Body of pancreas (tissue), 4 donors: Measurements from ENCODE around the gene RAC2. TPM values are rescaled to one million over a fixed set of nuclear protein-coding genes. Genes with fewer than 3 reads are reported as not detected.
"Not testable (repeated sequence)": the region's sequence is repeated elsewhere in the genome, so short reads cannot be mapped to it uniquely, and the experiment has no call there.

Experiments
- ATAC-seq: fragments of 150-250 bp; one replicate; pipeline ENCODE4 v1.9.1; 2016
- DNase-seq, 4 donors: peaks; one replicate each; pipeline ENCODE4 v3.0.0-alpha.2; 2019
- H3K27ac ChIP-seq, 4 donors: fragments of 200-600 bp; sonication (generic); 1 replicate in 3 of 4; 2 replicates in 1 of 4; pipeline versions ENCODE4 v1.5.1 to v1.6.1; 2016 to 2019; ENCODE audit warnings: mild to moderate bottlenecking in 1 of 4, mixed read lengths in 1 of 4, moderate library complexity in 1 of 4
- H3K27me3 ChIP-seq, 2 donors: fragments of 200-600 bp; sonication (generic); one replicate each; pipeline ENCODE4 v1.6.0; 2016; ENCODE audit warnings: mild to moderate bottlenecking in 1 of 2
- H3K36me3 ChIP-seq, 2 donors: fragments of 200-600 bp; sonication (generic); replicated peaks in 1 of 2; 2 replicates each; pipeline ENCODE4 v1.5.1; 2016; ENCODE audit warnings: low read depth in 2 of 2; ENCODE audit not compliant: insufficient read depth in 1 of 2
- H3K4me1 ChIP-seq: fragments of 200-600 bp; sonication (generic); one replicate; pipeline ENCODE4 v1.6.0; 2016
- H3K4me3 ChIP-seq, 2 donors: fragments of 200-600 bp; sonication (generic); 1 replicate in 1 of 2; 2 replicates in 1 of 2; pipeline ENCODE4 v1.5.1; 2016 to 2019
- H3K9me3 ChIP-seq, 3 donors: fragments of 200-600 bp; sonication (generic); 1 replicate in 2 of 3; 2 replicates in 1 of 3; pipeline ENCODE4 v1.5.1; 2016
- POLR2A ChIP-seq, 3 donors: fragments of 450-650 bp; IDR thresholded peaks; one replicate each; pipeline ENCODE4 v1.6.1; 2016; ENCODE audit warnings: antibody characterized with exemption in 3 of 3, mild to moderate bottlenecking in 2 of 3
- WGBS, 2 donors: methylation state at CpG; one replicate each; pipeline ENCODE4 v1.1.5; 2017; 5-methylcytosine and 5-hydroxymethylcytosine counted together
- intact Hi-C: fragments of 100-400 bp; cut with DNase I; formaldehyde crosslinking; loops from one replicate; pipeline ENCODE4 v1.15.1; 2023
- total RNA-seq, 2 donors: library from RNA; depleted of rRNA; stranded (reverse); fragments of >200 nt; gene quantifications; one replicate each; pipeline ENCODE4 v1.1.0, GENCODE V29; 2016
- TF ChIP-seq, protein P1 (sequence below), 7 experiments: fragments of 450-650 bp in 4 of 7; fragments of 200-600 bp in 3 of 7; sonication (generic) in 3 of 7; IDR thresholded peaks; one replicate each; pipeline ENCODE4 v1.5.1; 2016 to 2019; ENCODE audit warnings: antibody characterized with exemption in 7 of 7

Gene RAC2
- total RNA-seq, 2 donors from 2014 or later, result 4.3 to 4.9 TPM

DNA sequence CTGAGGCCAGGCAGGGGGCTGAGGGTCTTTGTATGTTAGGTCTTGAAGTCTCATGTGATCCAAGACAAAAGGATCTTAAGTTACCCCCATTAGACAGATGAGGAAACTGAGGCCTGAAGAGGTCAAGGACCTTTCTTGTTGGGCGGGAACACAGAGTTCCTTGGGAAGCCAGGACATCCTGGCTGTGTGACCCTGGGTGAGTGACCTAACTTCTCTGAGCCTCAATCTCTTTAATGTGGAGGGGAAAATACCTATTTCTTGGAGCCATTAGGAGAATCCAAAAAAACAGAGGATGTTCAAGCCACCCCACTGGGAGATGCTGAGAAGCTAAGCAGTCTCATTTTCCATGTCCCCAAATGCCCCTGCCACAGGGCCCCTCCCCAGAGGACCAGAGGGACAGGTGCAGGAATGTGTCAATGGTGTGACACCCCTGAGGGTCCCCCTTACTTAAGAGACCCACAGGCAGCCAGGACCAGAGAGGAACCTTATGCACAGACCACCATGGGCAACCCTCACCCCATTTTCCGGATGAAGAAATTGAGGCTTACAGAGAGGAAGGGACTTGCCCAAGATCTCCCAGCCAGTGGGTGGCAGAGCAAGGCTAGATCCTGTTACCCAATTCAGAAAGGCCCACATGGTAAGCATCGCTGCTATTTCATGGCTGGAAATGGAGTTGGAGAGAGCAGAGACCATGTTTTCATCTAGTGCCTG, 8.0 kb downstream of the RAC2 start:
- 74 to 88% methylated on average over 3 of the region's 3 CpGs for WGBS, 2 donors
- intact Hi-C loops, result no loop called here
- no peak for ATAC-seq

DNA sequence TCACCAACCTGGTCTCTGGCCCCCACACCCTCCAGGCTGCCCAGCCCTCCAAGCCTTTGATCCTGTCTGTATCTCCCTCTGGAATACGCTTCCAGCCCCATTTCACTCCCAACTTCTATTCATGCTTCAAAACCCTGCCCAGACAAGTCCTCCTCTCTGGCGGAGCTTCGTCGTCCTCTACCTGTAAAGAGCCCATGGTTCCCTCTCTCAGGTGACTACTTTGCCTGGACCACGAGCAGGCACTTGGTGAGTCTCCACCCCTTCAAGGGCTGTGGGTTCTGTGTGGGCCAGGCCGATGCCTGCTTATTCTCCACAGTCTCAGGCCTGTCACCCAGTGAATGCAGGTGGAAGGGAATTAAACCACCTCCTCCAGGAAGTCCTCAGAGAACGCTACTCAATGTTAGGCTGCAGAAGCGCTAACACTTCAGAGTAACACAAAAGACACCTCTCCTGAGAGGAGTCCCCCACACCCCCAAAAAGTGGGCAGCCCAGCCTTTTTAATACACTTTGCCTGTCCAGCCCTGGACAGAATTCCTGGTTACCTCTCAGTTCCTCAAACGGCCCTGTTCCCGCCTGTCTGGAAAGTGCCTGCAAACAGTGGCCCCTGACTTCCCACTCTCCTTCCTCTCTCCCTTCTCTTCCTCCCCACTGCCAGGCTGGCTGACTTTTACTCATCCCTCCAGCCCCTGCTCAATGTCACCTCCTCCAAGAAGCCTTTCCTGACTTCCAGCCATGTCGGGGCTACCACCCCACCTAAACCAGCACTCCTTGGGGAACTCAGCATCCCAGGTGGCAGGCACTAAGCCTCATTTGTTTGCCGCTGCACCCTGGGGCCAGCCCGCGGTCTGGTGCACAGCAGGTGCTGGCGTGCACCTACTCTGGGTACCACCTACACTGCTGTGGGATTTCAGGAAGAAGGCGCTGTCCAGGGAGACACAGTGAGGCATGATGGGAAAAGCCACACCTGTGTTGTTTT, 9.0 kb downstream of the RAC2 start:
- Histone ChIP-seq H3K27me3 (no peaks in the 10 kb centered on the region), H3K4me1 (peaks cover 10% of the 10 kb centered on the region), H3K4me3 (no peak overlapping the region), H3K36me3 (no peaks in the 10 kb centered on the region), H3K27ac (no peak overlapping the region), H3K9me3 (no peaks in the 10 kb centered on the region)
- ATAC-seq (no peak), DNase-seq (no peak)
- intact Hi-C loops, result no loop called here
- no peak for TF ChIP-seq POLR2A (IDR thresholded peaks at IDR 0.05)
- TF ChIP-seq, protein P1, sequence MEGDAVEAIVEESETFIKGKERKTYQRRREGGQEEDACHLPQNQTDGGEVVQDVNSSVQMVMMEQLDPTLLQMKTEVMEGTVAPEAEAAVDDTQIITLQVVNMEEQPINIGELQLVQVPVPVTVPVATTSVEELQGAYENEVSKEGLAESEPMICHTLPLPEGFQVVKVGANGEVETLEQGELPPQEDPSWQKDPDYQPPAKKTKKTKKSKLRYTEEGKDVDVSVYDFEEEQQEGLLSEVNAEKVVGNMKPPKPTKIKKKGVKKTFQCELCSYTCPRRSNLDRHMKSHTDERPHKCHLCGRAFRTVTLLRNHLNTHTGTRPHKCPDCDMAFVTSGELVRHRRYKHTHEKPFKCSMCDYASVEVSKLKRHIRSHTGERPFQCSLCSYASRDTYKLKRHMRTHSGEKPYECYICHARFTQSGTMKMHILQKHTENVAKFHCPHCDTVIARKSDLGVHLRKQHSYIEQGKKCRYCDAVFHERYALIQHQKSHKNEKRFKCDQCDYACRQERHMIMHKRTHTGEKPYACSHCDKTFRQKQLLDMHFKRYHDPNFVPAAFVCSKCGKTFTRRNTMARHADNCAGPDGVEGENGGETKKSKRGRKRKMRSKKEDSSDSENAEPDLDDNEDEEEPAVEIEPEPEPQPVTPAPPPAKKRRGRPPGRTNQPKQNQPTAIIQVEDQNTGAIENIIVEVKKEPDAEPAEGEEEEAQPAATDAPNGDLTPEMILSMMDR (IDR thresholded peaks at IDR 0.05), result no peak
- WGBS, 2 donors, result 71 to 81% methylated on average over 16 of the region's 16 CpGs

More for the DNA sequence above, 8.0 kb downstream of the RAC2 start:
- Histone ChIP-seq H3K27me3 (no peaks in the 10 kb centered on the region), H3K9me3 (no peaks in the 10 kb centered on the region), H3K36me3 (no peaks in the 10 kb centered on the region), H3K27ac (no peak overlapping the region), H3K4me1 (peaks cover 2% of the 10 kb centered on the region), H3K4me3 (no peak overlapping the region)
- no peak for DNase-seq
- TF ChIP-seq POLR2A (IDR thresholded peaks at IDR 0.05), result no peak
- TF ChIP-seq, protein P1 (IDR thresholded peaks at IDR 0.05), result no peak

DNA sequence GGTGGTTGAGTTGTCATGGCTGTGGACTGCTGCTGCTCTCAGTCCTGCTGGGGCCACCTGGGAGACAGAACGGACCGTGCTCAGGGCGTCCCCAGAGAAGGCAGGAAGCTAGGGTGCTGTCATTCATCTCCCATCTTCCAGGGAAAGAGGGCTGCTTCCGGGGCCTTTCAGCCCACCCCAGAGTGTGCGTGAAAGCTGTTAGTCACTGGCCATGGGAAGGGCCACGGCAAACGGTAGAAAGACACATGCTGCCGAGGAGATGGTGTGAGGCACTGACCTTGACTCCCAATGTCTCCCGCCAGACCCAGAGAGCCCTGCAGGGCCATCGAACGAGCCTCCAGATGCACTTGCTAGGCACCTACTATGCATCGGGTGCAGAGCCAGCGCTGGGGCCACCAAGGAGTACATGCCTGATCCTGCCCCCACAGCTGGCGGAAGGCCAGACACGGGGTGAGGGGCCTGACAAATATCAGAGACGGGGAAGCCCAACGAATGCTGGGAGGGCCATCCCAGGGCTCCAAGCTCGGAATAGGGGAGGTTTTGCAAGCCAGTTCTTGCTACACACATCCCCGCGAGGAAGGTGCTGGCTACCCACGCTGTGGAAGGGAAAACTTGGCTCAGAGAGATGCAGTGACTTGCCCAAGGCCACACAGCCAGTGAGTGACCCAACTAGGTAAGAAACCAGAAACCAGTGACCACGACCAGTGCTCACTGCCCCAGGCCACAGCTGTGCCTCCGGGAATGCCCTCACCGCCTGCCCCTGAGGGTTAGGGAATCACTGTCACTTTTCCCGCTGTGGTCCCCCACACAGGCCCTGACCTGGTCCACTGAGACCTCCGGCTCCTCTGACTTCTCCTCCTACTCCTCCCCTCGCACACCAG, 10.1 kb downstream of the RAC2 start:
- peaks cover 15% of the 10 kb centered on the region for H3K4me1 ChIP-seq
- no peak for ATAC-seq
- H3K27ac ChIP-seq, result no peak overlapping the region
- DNase-seq, result no peak
- no peaks in the 10 kb centered on the region for H3K36me3 ChIP-seq
- TF ChIP-seq, protein P1 (IDR thresholded peaks at IDR 0.05), result no peak
- TF ChIP-seq POLR2A (IDR thresholded peaks at IDR 0.05), result no peak
- no peak overlapping the region for H3K4me3 ChIP-seq
- 50 to 62% methylated on average over 22 to 25 of the region's 27 CpGs for WGBS, 2 donors
- intact Hi-C loops, result no loop called here
- no peaks in the 10 kb centered on the region for H3K9me3 ChIP-seq
- no peaks in the 10 kb centered on the region for H3K27me3 ChIP-seq

DNA sequence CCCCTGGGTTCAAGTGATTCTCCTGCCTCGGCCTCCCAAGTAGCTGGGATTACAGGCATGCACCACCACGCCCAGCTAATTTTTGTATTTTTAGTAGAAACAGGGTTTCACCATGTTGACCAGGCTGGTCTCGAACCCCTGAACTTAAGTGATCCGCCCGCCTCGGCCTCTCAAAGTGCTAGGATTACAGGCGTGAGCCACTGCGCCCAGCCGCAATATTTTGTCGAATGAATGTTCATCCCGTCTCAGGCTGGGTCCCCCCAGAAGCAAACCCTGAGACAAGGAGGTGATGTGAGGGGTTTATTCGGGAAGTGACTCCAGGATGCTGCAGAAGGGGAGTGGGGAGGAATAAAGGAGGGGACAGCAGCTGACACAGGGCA, 10.7 kb downstream of the RAC2 start:
- H3K4me3 ChIP-seq, intact Hi-C loops, H3K9me3 ChIP-seq, H3K27ac ChIP-seq, ATAC-seq, DNase-seq, H3K27me3 ChIP-seq, H3K36me3 ChIP-seq: not testable (repeated sequence)
- peaks cover 15% of the 10 kb centered on the region for H3K4me1 ChIP-seq
- WGBS, 2 donors, result 89 to 92% methylated on average over 12 of the region's 12 CpGs
